A549 (cell line): ENCODE results near the gene GRIPAP1. TPM values are rescaled to one million over a fixed set of nuclear protein-coding genes. Genes with fewer than 3 reads are reported as not detected.

ENCODE experiments used
- polyA plus RNA-seq, 4 experiments: library from polyadenylated mRNA; depleted of rRNA in 3 of 4; stranded (reverse); fragments of >200 nt; fragmentation: RNase III in 1 of 4; extraction: RNeasy Plus Mini Kit Qiagen cat#74134 plus additional on column Dnase treatment in 1 of 4; gene quantifications; 2 replicates in 3 of 4; 3 replicates in 1 of 4; pipeline ENCODE4 v1.2.3, GENCODE V29; 2011 to 2017
- small RNA-seq, 6 experiments: library from RNA; depleted of rRNA; stranded (forward); fragments of <200 nt; gene quantifications; one replicate each; pipeline ENCODE3, GENCODE V24; 2012

Gene GRIPAP1
- polyA plus RNA-seq, 2 of the 4 experiments (the other 2 are of a cell fraction) = 33.7 to 34.3 TPM

Small RNA genes within 50 kb of the gene (small RNA-seq; reads per million reads assigned to genes)
- gene RNU6-722P = 0 to 0.35 (median 0.08) reads per million in 6 experiments

Other genes starting within 250 kb of the GRIPAP1 start
- not detected in 2 replicates for gene GLOD5, start 240.5 kb downstream of the GRIPAP1 start, polyA plus RNA-seq (2011; rRNA removed)
- gene GLOD5, start 240.5 kb downstream of the GRIPAP1 start, polyA plus RNA-seq (2017; fragmentation: RNase III; extraction: RNeasy Plus Mini Kit Qiagen cat#74134 plus additional on column Dnase treatment) = not detected in 3 replicates
- gene GATA1, start 215.7 kb downstream of the GRIPAP1 start, polyA plus RNA-seq (2011; rRNA removed) = not detected in 2 replicates
- gene GATA1, start 215.7 kb downstream of the GRIPAP1 start, polyA plus RNA-seq (2017; fragmentation: RNase III; extraction: RNeasy Plus Mini Kit Qiagen cat#74134 plus additional on column Dnase treatment) = not detected in 3 replicates
- gene HDAC6, start 200.2 kb downstream of the GRIPAP1 start, polyA plus RNA-seq (2011; rRNA removed) = 50.6 and 53.2 TPM in 2 replicates
- 38.9 to 52.4 TPM (median 52.1 TPM) in 3 replicates for gene HDAC6, start 200.2 kb downstream of the GRIPAP1 start, polyA plus RNA-seq (2017; fragmentation: RNase III; extraction: RNeasy Plus Mini Kit Qiagen cat#74134 plus additional on column Dnase treatment)
- gene ERAS, start 175.8 kb downstream of the GRIPAP1 start, polyA plus RNA-seq (2011; rRNA removed) = 0.07 TPM in 1 of 2 replicates, not detected in the other
- gene ERAS, start 175.8 kb downstream of the GRIPAP1 start, polyA plus RNA-seq (2017; fragmentation: RNase III; extraction: RNeasy Plus Mini Kit Qiagen cat#74134 plus additional on column Dnase treatment) = 0.06 to 0.07 TPM in 2 of 3 replicates, not detected in the other
- gene PCSK1N, start 166.7 kb downstream of the GRIPAP1 start, polyA plus RNA-seq (2011; rRNA removed) = 1.7 and 3.0 TPM in 2 replicates
- 15.9 to 22.9 TPM (median 21.2 TPM) in 3 replicates for gene PCSK1N, start 166.7 kb downstream of the GRIPAP1 start, polyA plus RNA-seq (2017; fragmentation: RNase III; extraction: RNeasy Plus Mini Kit Qiagen cat#74134 plus additional on column Dnase treatment)
- 68.9 and 71.8 TPM in 2 replicates for gene TIMM17B, start 104.5 kb downstream of the GRIPAP1 start, polyA plus RNA-seq (2011; rRNA removed)
- gene TIMM17B, start 104.5 kb downstream of the GRIPAP1 start, polyA plus RNA-seq (2017; fragmentation: RNase III; extraction: RNeasy Plus Mini Kit Qiagen cat#74134 plus additional on column Dnase treatment) = 71.9 to 76.9 TPM (median 73.3 TPM) in 3 replicates
- 119 and 125 TPM in 2 replicates for gene PQBP1, start 104.3 kb downstream of the GRIPAP1 start, polyA plus RNA-seq (2011; rRNA removed)
- 140 to 158 TPM (median 147 TPM) in 3 replicates for gene PQBP1, start 104.3 kb downstream of the GRIPAP1 start, polyA plus RNA-seq (2017; fragmentation: RNase III; extraction: RNeasy Plus Mini Kit Qiagen cat#74134 plus additional on column Dnase treatment)
- gene SLC35A2, start 90.6 kb downstream of the GRIPAP1 start, polyA plus RNA-seq (2011; rRNA removed) = 39.4 and 64.2 TPM in 2 replicates
- gene SLC35A2, start 90.6 kb downstream of the GRIPAP1 start, polyA plus RNA-seq (2017; fragmentation: RNase III; extraction: RNeasy Plus Mini Kit Qiagen cat#74134 plus additional on column Dnase treatment) = 42.3 to 50.2 TPM (median 49.0 TPM) in 3 replicates
- 8.2 and 8.5 TPM in 2 replicates for gene PIM2, start 83.2 kb downstream of the GRIPAP1 start, polyA plus RNA-seq (2011; rRNA removed)
- gene PIM2, start 83.2 kb downstream of the GRIPAP1 start, polyA plus RNA-seq (2017; fragmentation: RNase III; extraction: RNeasy Plus Mini Kit Qiagen cat#74134 plus additional on column Dnase treatment) = 7.9 to 8.8 TPM (median 7.9 TPM) in 3 replicates
- 57.7 and 65.6 TPM in 2 replicates for gene OTUD5, start 44.7 kb downstream of the GRIPAP1 start, polyA plus RNA-seq (2011; rRNA removed)
- gene OTUD5, start 44.7 kb downstream of the GRIPAP1 start, polyA plus RNA-seq (2017; fragmentation: RNase III; extraction: RNeasy Plus Mini Kit Qiagen cat#74134 plus additional on column Dnase treatment) = 42.5 to 48.2 TPM (median 45.9 TPM) in 3 replicates
- gene KCND1, start 30.4 kb downstream of the GRIPAP1 start, polyA plus RNA-seq (2011; rRNA removed) = 0.59 and 1.1 TPM in 2 replicates
- gene KCND1, start 30.4 kb downstream of the GRIPAP1 start, polyA plus RNA-seq (2017; fragmentation: RNase III; extraction: RNeasy Plus Mini Kit Qiagen cat#74134 plus additional on column Dnase treatment) = 0.69 to 0.79 TPM (median 0.77 TPM) in 3 replicates
- 16.1 and 27.3 TPM in 2 replicates for gene TFE3, start 41.1 kb upstream of the GRIPAP1 start, polyA plus RNA-seq (2011; rRNA removed)
- 53.8 to 57.3 TPM (median 56.3 TPM) in 3 replicates for gene TFE3, start 41.1 kb upstream of the GRIPAP1 start, polyA plus RNA-seq (2017; fragmentation: RNase III; extraction: RNeasy Plus Mini Kit Qiagen cat#74134 plus additional on column Dnase treatment)
- 1.6 and 2.0 TPM in 2 replicates for gene CCDC120, start 56.7 kb upstream of the GRIPAP1 start, polyA plus RNA-seq (2011; rRNA removed)
- gene CCDC120, start 56.7 kb upstream of the GRIPAP1 start, polyA plus RNA-seq (2017; fragmentation: RNase III; extraction: RNeasy Plus Mini Kit Qiagen cat#74134 plus additional on column Dnase treatment) = 3.2 to 4.1 TPM (median 4.0 TPM) in 3 replicates
- gene PRAF2, start 71.7 kb upstream of the GRIPAP1 start, polyA plus RNA-seq (2011; rRNA removed) = 13.6 and 17.0 TPM in 2 replicates
- gene PRAF2, start 71.7 kb upstream of the GRIPAP1 start, polyA plus RNA-seq (2017; fragmentation: RNase III; extraction: RNeasy Plus Mini Kit Qiagen cat#74134 plus additional on column Dnase treatment) = 29.9 to 37.7 TPM (median 35.4 TPM) in 3 replicates
- gene WDR45, start 77.6 kb upstream of the GRIPAP1 start, polyA plus RNA-seq (2011; rRNA removed) = 55.5 and 80.1 TPM in 2 replicates
- gene WDR45, start 77.6 kb upstream of the GRIPAP1 start, polyA plus RNA-seq (2017; fragmentation: RNase III; extraction: RNeasy Plus Mini Kit Qiagen cat#74134 plus additional on column Dnase treatment) = 33.8 to 41.5 TPM (median 37.7 TPM) in 3 replicates
- 34.4 and 40.7 TPM in 2 replicates for gene GPKOW, start 121.5 kb upstream of the GRIPAP1 start, polyA plus RNA-seq (2011; rRNA removed)
- gene GPKOW, start 121.5 kb upstream of the GRIPAP1 start, polyA plus RNA-seq (2017; fragmentation: RNase III; extraction: RNeasy Plus Mini Kit Qiagen cat#74134 plus additional on column Dnase treatment) = 22.0 to 24.9 TPM (median 24.1 TPM) in 3 replicates
- gene MAGIX, start 160.5 kb upstream of the GRIPAP1 start, polyA plus RNA-seq (2011; rRNA removed) = 1.1 and 1.2 TPM in 2 replicates
- 2.2 to 3.0 TPM (median 2.5 TPM) in 3 replicates for gene MAGIX, start 160.5 kb upstream of the GRIPAP1 start, polyA plus RNA-seq (2017; fragmentation: RNase III; extraction: RNeasy Plus Mini Kit Qiagen cat#74134 plus additional on column Dnase treatment)
- gene PLP2, start 169.6 kb upstream of the GRIPAP1 start, polyA plus RNA-seq (2011; rRNA removed) = 209 and 277 TPM in 2 replicates
- 162 to 168 TPM (median 164 TPM) in 3 replicates for gene PLP2, start 169.6 kb upstream of the GRIPAP1 start, polyA plus RNA-seq (2017; fragmentation: RNase III; extraction: RNeasy Plus Mini Kit Qiagen cat#74134 plus additional on column Dnase treatment)
- 7.9 and 9.3 TPM in 2 replicates for gene PRICKLE3, start 184.1 kb upstream of the GRIPAP1 start, polyA plus RNA-seq (2011; rRNA removed)
- 12.9 to 14.1 TPM (median 14.0 TPM) in 3 replicates for gene PRICKLE3, start 184.1 kb upstream of the GRIPAP1 start, polyA plus RNA-seq (2017; fragmentation: RNase III; extraction: RNeasy Plus Mini Kit Qiagen cat#74134 plus additional on column Dnase treatment)
- 1.3 and 1.7 TPM in 2 replicates for gene SYP, start 197.9 kb upstream of the GRIPAP1 start, polyA plus RNA-seq (2011; rRNA removed)
- gene SYP, start 197.9 kb upstream of the GRIPAP1 start, polyA plus RNA-seq (2017; fragmentation: RNase III; extraction: RNeasy Plus Mini Kit Qiagen cat#74134 plus additional on column Dnase treatment) = 3.3 to 4.0 TPM (median 3.8 TPM) in 3 replicates
- not detected in 2 replicates for gene CACNA1F, start 231.1 kb upstream of the GRIPAP1 start, polyA plus RNA-seq (2011; rRNA removed)
- not detected in 3 replicates for gene CACNA1F, start 231.1 kb upstream of the GRIPAP1 start, polyA plus RNA-seq (2017; fragmentation: RNase III; extraction: RNeasy Plus Mini Kit Qiagen cat#74134 plus additional on column Dnase treatment)
- 8.8 and 11.4 TPM in 2 replicates for gene CCDC22, start 233.2 kb upstream of the GRIPAP1 start, polyA plus RNA-seq (2011; rRNA removed)
- 10.8 to 11.8 TPM (median 10.9 TPM) in 3 replicates for gene CCDC22, start 233.2 kb upstream of the GRIPAP1 start, polyA plus RNA-seq (2017; fragmentation: RNase III; extraction: RNeasy Plus Mini Kit Qiagen cat#74134 plus additional on column Dnase treatment)